RWPE2 (cell line): ENCODE data around the gene SLC39A9.

Source experiments
- ATAC-seq: fragments of 200-7000 bp; cut with Tn5 transposase; 3 replicates; pipeline ENCODE4 v1.9.1; 2021; ENCODE audit warnings: low read depth
- DNase-seq: peaks from one replicate; pipeline ENCODE4 v3.0.0-alpha.2; 2020; ENCODE audit warnings: low spot score
- H3K27ac ChIP-seq: fragments of 450-650 bp; 2 replicates; pipeline ENCODE4 v1.5.1; 2017; ENCODE audit warnings: mild to moderate bottlenecking; ENCODE audit not compliant: poor library complexity, severe bottlenecking
- H3K27me3 ChIP-seq: fragments of 250-450 bp; sonication (Bioruptor Pico); 2 replicates; pipeline ENCODE4 v1.5.1; 2021; ENCODE audit warnings: mild to moderate bottlenecking, moderate library complexity; ENCODE audit not compliant: insufficient read depth, poor library complexity, severe bottlenecking
- H3K36me3 ChIP-seq: fragments of 250-450 bp; sonication (Bioruptor Pico); 2 replicates; pipeline ENCODE4 v1.5.1; 2020; ENCODE audit warnings: low read depth, mild to moderate bottlenecking, moderate library complexity
- H3K4me1 ChIP-seq: fragments of 250-450 bp; sonication (Bioruptor Pico); 2 replicates; pipeline ENCODE4 v1.5.1; 2021; ENCODE audit warnings: mild to moderate bottlenecking, moderate library complexity; ENCODE audit not compliant: insufficient read depth, poor library complexity, severe bottlenecking
- H3K4me3 ChIP-seq: fragments of 250-450 bp; sonication (Bioruptor Pico); 2 replicates; pipeline ENCODE4 v1.5.1; 2021; ENCODE audit warnings: mild to moderate bottlenecking, moderate library complexity; ENCODE audit not compliant: severe bottlenecking
- H3K9me3 ChIP-seq: fragments of 250-450 bp; sonication (Bioruptor Pico); 2 replicates; pipeline ENCODE4 v1.5.1; 2021; ENCODE audit warnings: mild to moderate bottlenecking, moderate library complexity; ENCODE audit not compliant: severe bottlenecking
- TF ChIP-seq, protein P1 (sequence below): fragments of 450-650 bp; IDR thresholded peaks from one replicate; pipeline ENCODE4 v1.5.1; 2017; ENCODE audit warnings: mild to moderate bottlenecking, moderate library complexity; ENCODE audit not compliant: poor library complexity, severe bottlenecking

SLC39A9 gene

DNA sequence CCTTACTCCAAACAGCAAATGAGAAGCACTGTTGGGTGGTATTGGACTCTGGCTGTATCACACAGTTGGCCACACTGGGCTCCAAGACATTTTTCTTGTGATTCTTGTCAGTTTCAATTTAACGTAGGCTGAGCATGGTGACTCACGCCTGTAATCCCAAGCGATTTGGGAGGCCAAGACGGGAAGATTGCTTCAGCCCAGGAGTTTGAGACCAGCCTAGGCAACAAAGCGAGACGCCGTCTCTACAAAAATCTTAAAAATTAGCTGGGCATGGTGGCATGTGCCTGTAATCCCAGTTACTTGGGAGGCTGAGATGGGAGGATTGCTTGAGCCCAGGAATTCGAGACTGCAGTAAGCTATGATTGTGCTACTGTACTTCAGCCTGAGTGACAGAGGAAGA lies 50.7 kb downstream of the SLC39A9 start:
- DNase-seq = no peak
- H3K27ac ChIP-seq = no peak overlapping the region

DNA sequence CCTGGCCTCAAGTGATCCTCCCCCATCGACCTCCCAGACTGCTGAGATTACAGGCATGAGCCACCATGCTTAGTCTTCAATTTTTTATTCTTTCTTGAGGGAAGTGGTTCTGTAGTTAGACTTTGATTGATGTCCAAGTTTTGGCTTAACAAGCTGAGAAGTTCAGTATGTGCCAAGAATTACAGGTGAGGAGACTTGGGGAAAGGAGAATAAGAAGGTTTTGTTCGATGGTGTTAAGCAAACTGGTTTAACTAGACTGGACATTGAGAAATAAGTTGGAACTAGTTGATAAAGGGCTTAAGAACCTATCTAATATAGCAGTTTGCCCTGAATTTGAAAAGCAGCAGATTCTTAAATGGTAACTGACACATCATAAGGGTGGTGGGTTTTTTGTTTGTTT lies 53.4 kb downstream of the SLC39A9 start:
- Histone ChIP-seq H3K36me3 (peaks cover 44% of the 10 kb centered on the region), H3K4me3 (no peak overlapping the region), H3K27me3 (no peaks in the 10 kb centered on the region), H3K9me3 (no peaks in the 10 kb centered on the region), H3K27ac (no peak overlapping the region), H3K4me1 (no peaks in the 10 kb centered on the region)
- DNase-seq = no peak
- TF ChIP-seq, protein P1, sequence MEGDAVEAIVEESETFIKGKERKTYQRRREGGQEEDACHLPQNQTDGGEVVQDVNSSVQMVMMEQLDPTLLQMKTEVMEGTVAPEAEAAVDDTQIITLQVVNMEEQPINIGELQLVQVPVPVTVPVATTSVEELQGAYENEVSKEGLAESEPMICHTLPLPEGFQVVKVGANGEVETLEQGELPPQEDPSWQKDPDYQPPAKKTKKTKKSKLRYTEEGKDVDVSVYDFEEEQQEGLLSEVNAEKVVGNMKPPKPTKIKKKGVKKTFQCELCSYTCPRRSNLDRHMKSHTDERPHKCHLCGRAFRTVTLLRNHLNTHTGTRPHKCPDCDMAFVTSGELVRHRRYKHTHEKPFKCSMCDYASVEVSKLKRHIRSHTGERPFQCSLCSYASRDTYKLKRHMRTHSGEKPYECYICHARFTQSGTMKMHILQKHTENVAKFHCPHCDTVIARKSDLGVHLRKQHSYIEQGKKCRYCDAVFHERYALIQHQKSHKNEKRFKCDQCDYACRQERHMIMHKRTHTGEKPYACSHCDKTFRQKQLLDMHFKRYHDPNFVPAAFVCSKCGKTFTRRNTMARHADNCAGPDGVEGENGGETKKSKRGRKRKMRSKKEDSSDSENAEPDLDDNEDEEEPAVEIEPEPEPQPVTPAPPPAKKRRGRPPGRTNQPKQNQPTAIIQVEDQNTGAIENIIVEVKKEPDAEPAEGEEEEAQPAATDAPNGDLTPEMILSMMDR = no peak
- ATAC-seq = no peak

More for the DNA sequence above, 50.7 kb downstream of the SLC39A9 start:
- Histone ChIP-seq H3K4me1 (no peaks in the 10 kb centered on the region), H3K4me3 (no peak overlapping the region), H3K9me3 (no peaks in the 10 kb centered on the region), H3K27me3 (no peaks in the 10 kb centered on the region), H3K36me3 (peaks cover 20% of the 10 kb centered on the region)
- no peak for ATAC-seq
- TF ChIP-seq, protein P1 = no peak

DNA sequence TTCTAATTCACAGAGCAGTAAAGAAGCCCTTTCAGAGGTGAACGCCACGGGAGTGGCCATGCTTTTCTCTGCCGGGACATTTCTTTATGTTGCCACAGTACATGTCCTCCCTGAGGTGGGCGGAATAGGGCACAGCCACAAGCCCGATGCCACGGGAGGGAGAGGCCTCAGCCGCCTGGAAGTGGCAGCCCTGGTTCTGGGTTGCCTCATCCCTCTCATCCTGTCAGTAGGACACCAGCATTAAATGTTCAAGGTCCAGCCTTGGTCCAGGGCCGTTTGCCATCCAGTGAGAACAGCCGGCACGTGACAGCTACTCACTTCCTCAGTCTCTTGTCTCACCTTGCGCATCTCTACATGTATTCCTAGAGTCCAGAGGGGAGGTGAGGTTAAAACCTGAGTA lies 59.9 kb downstream of the SLC39A9 start:
- no peaks in the 10 kb centered on the region for H3K9me3 ChIP-seq
- no peak overlapping the region for H3K4me3 ChIP-seq
- H3K36me3 ChIP-seq = peaks cover 72% of the 10 kb centered on the region
- no peaks in the 10 kb centered on the region for H3K4me1 ChIP-seq
- DNase-seq = no peak
- no peak overlapping the region for H3K27ac ChIP-seq
- no peaks in the 10 kb centered on the region for H3K27me3 ChIP-seq
- no peak for ATAC-seq
- TF ChIP-seq, protein P1 = no peak

DNA sequence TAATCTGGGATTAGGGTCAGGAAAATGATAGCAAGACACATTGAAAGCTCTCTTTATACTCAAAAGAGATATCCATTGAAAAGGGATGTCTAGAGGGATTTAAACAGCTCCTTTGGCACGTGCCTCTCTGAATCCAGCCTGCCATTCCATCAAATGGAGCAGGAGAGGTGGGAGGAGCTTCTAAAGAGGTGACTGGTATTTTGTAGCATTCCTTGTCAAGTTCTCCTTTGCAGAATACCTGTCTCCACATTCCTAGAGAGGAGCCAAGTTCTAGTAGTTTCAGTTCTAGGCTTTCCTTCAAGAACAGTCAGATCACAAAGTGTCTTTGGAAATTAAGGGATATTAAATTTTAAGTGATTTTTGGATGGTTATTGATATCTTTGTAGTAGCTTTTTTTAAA lies 60.6 kb downstream of the SLC39A9 start:
- Histone ChIP-seq H3K4me1 (no peaks in the 10 kb centered on the region), H3K27me3 (no peaks in the 10 kb centered on the region), H3K27ac (no peak overlapping the region), H3K36me3 (peaks cover 65% of the 10 kb centered on the region), H3K4me3 (no peak overlapping the region), H3K9me3 (no peaks in the 10 kb centered on the region)
- DNase-seq = no peak
- no peak for ATAC-seq
- TF ChIP-seq, protein P1 = no peak

DNA sequence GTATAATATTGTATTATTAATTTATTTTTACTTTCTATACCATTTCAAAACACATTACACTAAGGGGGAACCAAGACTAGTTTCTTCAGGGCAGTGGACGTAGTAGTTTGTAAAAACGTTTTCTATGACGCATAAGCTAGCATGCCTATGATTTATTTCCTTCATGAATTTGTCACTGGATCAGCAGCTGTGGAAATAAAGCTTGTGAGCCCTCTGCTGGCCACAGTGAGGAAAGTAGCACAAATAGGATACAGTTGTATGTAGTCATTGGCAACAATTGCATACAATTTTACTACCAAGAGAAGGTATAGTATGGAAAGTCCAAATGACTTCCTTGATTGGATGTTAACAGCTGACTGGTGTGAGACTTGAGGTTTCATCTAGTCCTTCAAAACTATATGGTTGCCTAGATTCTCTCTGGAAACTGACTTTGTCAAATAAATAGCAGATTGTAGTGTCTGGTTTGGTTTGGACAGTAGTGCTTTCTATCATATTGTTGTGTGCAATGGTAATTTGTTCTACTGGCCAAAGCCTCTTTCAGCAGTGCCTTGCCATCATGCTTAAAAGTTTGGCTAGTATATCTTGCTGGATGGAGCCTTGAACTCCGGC lies 61.7 kb downstream of the SLC39A9 start:
- no peak overlapping the region for H3K27ac ChIP-seq
- peak; percentile 80 for ATAC-seq
- TF ChIP-seq, protein P1 = peak; percentile 96
- H3K4me1 ChIP-seq = peaks cover 2% of the 10 kb centered on the region
- H3K36me3 ChIP-seq = peaks cover 54% of the 10 kb centered on the region
- H3K9me3 ChIP-seq = no peaks in the 10 kb centered on the region
- no peak for DNase-seq
- no peak overlapping the region for H3K4me3 ChIP-seq
- no peaks in the 10 kb centered on the region for H3K27me3 ChIP-seq
